CD4-positive, alpha-beta T cell treated with Interleukin-15 for 1 hour (primary cell): ENCODE results near the gene LCMT1.

ENCODE experiments used
- DNase-seq: peaks from one replicate; pipeline ENCODE4 v3.0.0-alpha.2; 2020

The LCMT1 gene

DNA sequence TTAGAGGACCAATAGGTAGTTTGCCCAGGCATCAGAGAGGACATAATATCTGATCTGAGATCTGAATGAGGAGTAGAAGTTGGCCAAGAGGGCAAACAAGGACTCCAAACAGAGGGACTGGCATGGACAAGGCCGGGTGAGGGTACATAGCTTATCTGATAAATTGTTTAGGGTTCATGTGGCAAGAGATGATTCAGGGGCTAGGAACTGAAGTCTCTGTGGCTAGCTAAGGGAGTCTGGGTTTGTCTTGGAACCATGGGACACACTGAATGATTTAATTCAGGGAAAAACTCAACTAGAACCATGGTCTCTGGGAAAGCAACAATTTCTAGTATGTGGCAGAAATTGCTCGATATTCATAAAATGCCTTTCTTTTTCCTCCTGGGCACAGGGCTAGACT, 101.1 kb downstream of the LCMT1 start:
- DNase-seq = no peak

DNA sequence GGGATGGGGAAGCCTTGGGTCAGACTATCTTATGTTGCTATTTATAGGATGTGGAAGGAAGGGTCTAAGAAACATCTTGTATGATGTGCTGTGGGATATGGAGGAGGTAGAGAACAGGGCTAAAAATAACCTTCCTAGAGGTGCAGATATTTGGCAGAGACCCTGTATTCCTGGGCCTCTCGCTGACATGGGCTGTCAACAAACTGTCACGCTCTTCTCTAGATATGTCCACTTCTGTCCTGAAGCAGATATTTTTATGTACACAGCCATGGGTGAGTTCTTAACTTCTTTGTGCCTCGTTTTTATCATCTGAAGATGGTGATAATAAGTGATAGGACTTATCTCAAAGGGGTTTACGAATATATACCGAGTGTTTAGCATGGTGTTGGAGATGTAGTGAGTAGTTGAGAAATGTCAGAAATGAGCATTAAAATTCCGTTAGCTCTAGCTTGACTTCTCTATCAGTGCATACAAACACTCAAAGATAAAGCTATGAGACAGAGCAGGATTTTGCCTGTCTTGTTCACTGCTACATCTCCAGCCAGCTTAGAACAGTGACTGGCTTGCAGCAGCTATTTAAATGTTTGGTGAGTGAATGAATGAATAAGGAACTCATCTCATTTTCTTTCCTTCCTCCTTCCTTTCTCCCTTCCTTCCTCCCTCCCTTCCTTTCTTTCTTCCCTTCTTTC, 102.3 kb downstream of the LCMT1 start:
- no peak for DNase-seq

DNA sequence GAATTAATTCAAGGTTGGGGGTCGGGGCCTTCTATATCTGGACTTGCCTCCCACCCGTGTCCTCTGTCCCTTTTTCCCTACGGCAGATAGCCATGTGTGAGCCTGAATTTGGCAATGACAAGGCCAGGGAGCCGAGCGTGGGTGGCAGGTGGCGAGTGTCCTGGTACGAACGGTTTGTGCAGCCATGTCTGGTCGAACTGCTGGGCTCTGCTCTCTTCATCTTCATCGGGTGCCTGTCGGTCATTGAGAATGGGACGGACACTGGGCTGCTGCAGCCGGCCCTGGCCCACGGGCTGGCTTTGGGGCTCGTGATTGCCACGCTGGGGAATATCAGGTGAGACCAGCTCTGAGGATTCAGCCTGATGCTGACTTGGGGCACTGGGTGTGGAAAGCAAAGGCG, 105.6 kb downstream of the LCMT1 start:
- no peak for DNase-seq

DNA sequence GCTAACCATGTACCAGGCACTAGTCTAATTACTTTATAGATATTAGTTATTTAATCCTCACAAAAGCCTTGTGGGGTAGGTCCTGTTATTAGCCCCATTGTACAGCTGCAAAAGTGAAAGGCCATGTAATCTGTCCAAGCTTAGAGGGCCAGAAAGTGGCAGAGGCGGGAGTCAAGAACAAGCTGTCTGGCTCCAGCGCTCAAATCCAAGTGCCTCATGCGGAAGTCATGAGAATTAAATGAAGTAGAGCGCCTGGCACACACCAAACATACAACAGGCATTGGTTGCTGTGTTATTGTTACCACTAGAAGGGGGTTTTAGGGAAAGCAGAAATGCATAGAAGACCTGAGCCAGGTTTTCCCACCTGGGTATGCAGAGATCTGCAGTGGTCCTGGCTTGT, 106.4 kb downstream of the LCMT1 start:
- DNase-seq = no peak

DNA sequence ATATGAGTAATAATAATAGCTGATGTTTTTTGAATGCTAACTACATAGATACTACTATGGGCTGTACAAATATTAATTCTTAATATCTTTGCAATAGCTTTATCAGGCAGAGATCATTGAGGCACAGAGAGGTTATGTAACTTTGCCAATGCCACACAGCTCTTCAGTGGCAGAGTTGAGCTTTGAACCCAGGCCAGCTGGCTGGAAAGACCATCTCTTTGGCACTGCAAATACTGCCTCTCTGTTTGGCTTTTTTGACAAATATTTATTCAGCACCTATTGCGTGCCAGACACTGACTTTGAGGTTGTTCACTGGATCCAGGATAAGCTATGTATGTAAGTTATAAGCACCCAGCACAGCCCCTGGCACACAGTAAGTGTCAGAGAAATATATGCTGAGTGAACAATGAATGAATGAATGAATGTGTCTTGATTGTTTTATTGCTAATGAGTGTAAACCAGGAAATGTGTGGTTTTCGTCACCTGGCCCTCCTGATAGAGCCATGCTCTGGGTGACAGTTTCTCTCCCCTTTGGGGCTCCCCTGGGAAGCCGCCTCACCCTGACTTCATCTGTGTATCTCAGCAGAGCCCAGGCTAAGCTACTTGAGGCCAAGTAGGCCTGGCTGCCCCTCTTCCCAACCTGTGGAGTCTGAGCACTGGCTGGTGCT, 107.7 kb downstream of the LCMT1 start:
- no peak for DNase-seq

DNA sequence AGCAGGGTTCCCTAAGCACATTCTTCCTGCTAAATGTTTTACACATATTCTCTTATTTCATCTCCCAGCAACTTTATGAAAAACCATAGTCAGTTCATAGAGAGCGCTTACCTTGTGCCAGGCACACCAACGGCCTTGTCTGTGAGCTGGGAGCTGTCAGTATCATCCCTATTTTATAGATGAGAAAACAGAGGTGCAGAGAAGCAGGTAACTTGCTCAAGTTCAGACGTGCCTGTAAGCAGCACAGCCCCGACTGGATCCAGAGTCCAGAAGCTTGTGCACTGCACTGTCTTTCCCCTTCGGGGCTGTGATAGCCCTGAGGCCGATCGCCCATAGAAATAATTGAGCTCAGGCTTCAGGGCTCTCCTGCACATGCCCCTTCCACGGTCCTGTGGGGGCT, 111.4 kb downstream of the LCMT1 start:
- no peak for DNase-seq

DNA sequence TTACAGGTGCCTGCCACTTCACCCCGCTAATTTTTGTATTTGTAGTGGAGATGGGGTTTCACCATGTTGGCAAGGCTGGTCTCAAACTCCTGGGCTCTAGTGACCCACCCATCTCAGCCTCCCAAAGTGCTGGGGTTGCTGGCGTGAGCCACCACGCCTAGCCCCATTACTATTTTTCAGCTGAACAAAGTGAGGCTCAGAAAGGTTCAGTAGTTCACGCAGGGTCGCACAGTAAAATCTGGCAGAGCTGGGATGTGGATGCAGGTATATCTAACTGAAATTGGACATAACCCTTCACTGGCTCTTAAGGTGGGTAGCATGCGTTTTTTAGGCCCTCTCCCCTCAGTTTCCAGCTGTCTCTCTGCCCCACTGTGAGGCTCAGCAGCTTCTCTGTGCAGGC, 112.4 kb downstream of the LCMT1 start:
- DNase-seq = no peak

DNA sequence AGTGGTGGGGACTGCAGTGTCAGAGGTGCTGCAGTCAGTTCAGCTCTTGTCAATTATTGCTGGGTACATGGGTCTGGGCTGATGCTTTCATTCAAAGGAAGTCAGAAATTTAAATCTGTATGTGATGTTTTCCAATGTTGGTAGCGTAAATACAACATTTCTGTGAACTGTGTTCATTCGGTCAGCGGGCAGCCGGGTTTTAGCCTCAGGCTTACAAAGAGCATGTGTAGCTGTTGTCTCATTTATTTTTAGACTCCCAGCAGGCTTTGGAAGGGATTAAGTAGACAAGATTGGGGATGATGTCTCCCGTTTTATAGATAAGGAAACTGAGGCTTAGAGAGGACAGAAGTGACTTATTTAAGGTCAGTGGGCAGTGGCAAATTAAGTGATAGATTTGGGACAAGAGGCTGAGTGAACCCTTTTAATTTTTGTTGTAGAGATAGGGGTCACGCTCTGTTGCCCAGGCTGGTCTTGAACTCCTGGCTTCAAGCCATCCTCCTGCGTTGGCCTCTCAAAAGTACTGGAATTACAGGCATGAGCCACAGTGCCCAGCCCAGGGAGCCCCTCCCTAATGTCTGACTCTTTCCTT, 113.3 kb downstream of the LCMT1 start:
- DNase-seq = no peak
